Osteoblast (primary cell): ENCODE measurements around the gene MPST. TPM values are rescaled to one million over a fixed set of nuclear protein-coding genes. Genes with fewer than 3 reads are reported as not detected.

Experiments
- DNase-seq: peaks from one replicate; pipeline ENCODE4 v3.0.0; 2011; ENCODE audit warnings: low spot score, mixed read lengths; ENCODE audit not compliant: insufficient read length; ENCODE audit errors: missing footprints
- H2AFZ ChIP-seq: 2 replicates; pipeline ENCODE4 v1.6.0; 2011; ENCODE audit warnings: mild to moderate bottlenecking, low read length
- H3K27ac ChIP-seq: 2 replicates; pipeline ENCODE4 v1.5.1; 2011; ENCODE audit warnings: mild to moderate bottlenecking, low read depth, low read length, moderate library complexity
- H3K27me3 ChIP-seq: 2 replicates; pipeline ENCODE4 v1.6.0; 2012; ENCODE audit warnings: mild to moderate bottlenecking, control low read depth, inconsistent platforms, low read length, moderate library complexity; ENCODE audit not compliant: insufficient read depth
- H3K36me3 ChIP-seq: 2 replicates; pipeline ENCODE4 v1.5.1; 2011; ENCODE audit warnings: mild to moderate bottlenecking, low read length, control low read depth, moderate library complexity; ENCODE audit not compliant: insufficient read depth
- H3K4me1 ChIP-seq: 2 replicates; pipeline ENCODE4 v1.5.1; 2011; ENCODE audit warnings: mild to moderate bottlenecking, low read length, control low read depth, moderate library complexity; ENCODE audit not compliant: insufficient read depth
- H3K4me2 ChIP-seq: 2 replicates; pipeline ENCODE4 v1.6.0; 2011; ENCODE audit warnings: mild to moderate bottlenecking, low read length; ENCODE audit not compliant: insufficient read depth
- H3K4me3 ChIP-seq: fragments of 200-600 bp; sonication (generic); 3 replicates; pipeline ENCODE4 v1.5.1; 2012; ENCODE audit warnings: mild to moderate bottlenecking, low read length, inconsistent platforms; ENCODE audit not compliant: insufficient read depth
- H3K79me2 ChIP-seq: 2 replicates; pipeline ENCODE4 v1.6.0; 2012; ENCODE audit warnings: mild to moderate bottlenecking, low read length, control low read depth, inconsistent platforms; ENCODE audit not compliant: insufficient read depth
- H3K9me3 ChIP-seq: 2 replicates; pipeline ENCODE4 v1.5.1; 2011; ENCODE audit warnings: low read depth, low read length, control low read depth
- H4K20me1 ChIP-seq: 2 replicates; pipeline ENCODE4 v1.6.0; 2012; ENCODE audit warnings: mild to moderate bottlenecking, low read length, control low read depth; ENCODE audit not compliant: insufficient read depth
- total RNA-seq: library from RNA; depleted of rRNA; stranded (reverse); fragments of >200 nt; gene quantifications from 2 replicates; pipeline ENCODE4 v1.2.3, GENCODE V29; 2012
- TF ChIP-seq, protein P1 (sequence below): IDR thresholded peaks from 2 replicates; pipeline ENCODE4 v1.5.1; 2011; ENCODE audit warnings: mild to moderate bottlenecking, low read depth, low read length, moderate library complexity; ENCODE audit errors: extremely low read depth

Gene MPST
- total RNA-seq, 1 donor: 91.6 TPM

DNA sequence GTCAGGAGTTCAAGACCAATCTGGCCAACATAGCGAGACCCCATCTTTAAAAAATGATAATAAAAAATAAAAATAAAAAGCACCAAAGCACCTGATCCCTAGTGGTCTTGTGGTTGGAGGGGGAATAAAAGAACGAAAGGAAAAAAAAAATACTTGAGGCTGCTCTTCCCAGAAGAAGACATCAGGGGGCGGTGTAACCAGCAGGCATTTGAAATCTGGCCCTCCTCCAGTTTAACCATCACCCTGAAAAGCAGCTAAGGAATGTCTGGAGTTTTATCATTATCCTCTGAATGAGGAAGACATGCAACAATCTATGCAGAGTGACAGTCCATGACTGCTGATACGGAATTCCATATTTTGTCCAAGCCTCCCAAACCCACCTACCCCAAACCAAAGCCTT is 26.4 kb downstream of the MPST start:
- Histone ChIP-seq H3K4me1 (peaks cover 5% of the 10 kb centered on the region), H4K20me1 (no peaks in the 10 kb centered on the region), H3K4me3 (no peak overlapping the region), H2AFZ (no peak overlapping the region), H3K27me3 (no peaks in the 10 kb centered on the region), H3K36me3 (no peaks in the 10 kb centered on the region), H3K27ac (no peak overlapping the region), H3K4me2 (no peak overlapping the region), H3K79me2 (no peaks in the 10 kb centered on the region), H3K9me3 (no peaks in the 10 kb centered on the region)
- TF ChIP-seq, protein P1, sequence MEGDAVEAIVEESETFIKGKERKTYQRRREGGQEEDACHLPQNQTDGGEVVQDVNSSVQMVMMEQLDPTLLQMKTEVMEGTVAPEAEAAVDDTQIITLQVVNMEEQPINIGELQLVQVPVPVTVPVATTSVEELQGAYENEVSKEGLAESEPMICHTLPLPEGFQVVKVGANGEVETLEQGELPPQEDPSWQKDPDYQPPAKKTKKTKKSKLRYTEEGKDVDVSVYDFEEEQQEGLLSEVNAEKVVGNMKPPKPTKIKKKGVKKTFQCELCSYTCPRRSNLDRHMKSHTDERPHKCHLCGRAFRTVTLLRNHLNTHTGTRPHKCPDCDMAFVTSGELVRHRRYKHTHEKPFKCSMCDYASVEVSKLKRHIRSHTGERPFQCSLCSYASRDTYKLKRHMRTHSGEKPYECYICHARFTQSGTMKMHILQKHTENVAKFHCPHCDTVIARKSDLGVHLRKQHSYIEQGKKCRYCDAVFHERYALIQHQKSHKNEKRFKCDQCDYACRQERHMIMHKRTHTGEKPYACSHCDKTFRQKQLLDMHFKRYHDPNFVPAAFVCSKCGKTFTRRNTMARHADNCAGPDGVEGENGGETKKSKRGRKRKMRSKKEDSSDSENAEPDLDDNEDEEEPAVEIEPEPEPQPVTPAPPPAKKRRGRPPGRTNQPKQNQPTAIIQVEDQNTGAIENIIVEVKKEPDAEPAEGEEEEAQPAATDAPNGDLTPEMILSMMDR: peak; percentile 77
- DNase-seq: peak; percentile 95

- no peak overlapping the region for H3K27ac ChIP-seq
- peaks cover 5% of the 10 kb centered on the region for H3K4me1 ChIP-seq
- TF ChIP-seq, protein P1: no peak
- no peaks in the 10 kb centered on the region for H3K27me3 ChIP-seq
- no peak overlapping the region for H2AFZ ChIP-seq
- no peak overlapping the region for H3K4me3 ChIP-seq
- H3K9me3 ChIP-seq: no peaks in the 10 kb centered on the region
- H3K36me3 ChIP-seq: no peaks in the 10 kb centered on the region
- H3K79me2 ChIP-seq: no peaks in the 10 kb centered on the region
- DNase-seq: peak; percentile 46
- no peaks in the 10 kb centered on the region for H4K20me1 ChIP-seq
- H3K4me2 ChIP-seq: no peak overlapping the region
These were observed 27.0 kb downstream of the MPST start for GRCh38 chr22:37046589-37046988.

DNA sequence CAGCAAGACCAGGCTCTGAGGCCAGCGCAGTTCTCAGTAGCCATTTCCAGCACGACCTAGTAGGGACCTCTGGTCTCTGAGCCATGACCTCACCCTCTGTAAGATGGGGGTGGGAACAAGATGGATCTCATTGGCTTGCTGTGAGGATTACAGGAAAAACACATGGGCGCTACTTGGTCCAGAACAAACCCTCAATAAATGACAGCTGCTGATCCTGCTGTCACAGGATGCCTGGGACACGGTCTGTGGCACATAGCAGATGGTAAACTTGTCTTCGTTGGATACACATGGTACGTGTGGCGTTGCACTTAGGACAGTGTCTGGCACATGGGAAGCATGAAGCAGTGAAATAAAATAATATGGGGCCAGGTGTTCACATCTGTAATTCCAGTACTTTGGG is 27.5 kb downstream of the MPST start:
- Histone ChIP-seq H3K27ac (no peak overlapping the region), H3K4me2 (no peak overlapping the region), H3K79me2 (no peaks in the 10 kb centered on the region), H4K20me1 (no peaks in the 10 kb centered on the region), H3K4me3 (no peak overlapping the region), H2AFZ (no peak overlapping the region), H3K27me3 (no peaks in the 10 kb centered on the region), H3K9me3 (no peaks in the 10 kb centered on the region), H3K36me3 (no peaks in the 10 kb centered on the region), H3K4me1 (peaks cover 6% of the 10 kb centered on the region)
- TF ChIP-seq, protein P1: no peak
- no peak for DNase-seq

DNA sequence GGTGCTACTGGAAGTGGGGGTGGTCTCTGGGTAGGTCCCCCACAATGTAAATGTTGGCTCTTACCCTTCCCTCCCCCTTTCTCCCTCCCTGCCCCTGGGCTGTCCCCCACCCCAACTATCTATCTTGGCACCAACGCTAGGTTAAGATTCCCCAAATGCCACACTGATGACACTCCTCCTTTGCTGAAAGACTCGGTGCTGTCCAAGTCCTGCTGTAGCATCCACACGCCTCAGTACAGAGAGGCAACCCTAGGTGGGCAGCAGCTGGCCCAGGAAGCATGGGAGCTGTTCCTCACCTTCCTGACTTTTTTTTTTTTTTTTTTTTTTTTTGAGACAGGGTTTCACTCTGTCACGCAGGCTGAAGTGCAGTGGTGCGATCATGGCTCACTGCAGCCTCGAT is 28.6 kb downstream of the MPST start:
- Histone ChIP-seq H3K79me2 (peaks cover 9% of the 10 kb centered on the region), H3K4me3 (no peak overlapping the region), H3K4me2 (no peak overlapping the region), H3K9me3 (no peaks in the 10 kb centered on the region), H4K20me1 (no peaks in the 10 kb centered on the region), H3K27me3 (no peaks in the 10 kb centered on the region), H3K4me1 (peaks cover 11% of the 10 kb centered on the region), H2AFZ (no peak overlapping the region), H3K36me3 (peaks cover 1% of the 10 kb centered on the region), H3K27ac (no peak overlapping the region)
- TF ChIP-seq, protein P1: no peak
- DNase-seq: peak; percentile 90
